GM20000 (cell line): ENCODE results near the gene HYAL2.
A peak's percentile ranks its signal among the peaks of the same experiment; 100 is the strongest.

Experiments used
- DNase-seq: peaks from one replicate; pipeline ENCODE4 v3.0.0; 2012; ENCODE audit warnings: low spot score
- CTCF ChIP-seq: IDR thresholded peaks from 2 replicates; pipeline ENCODE4 v1.5.1; 2012; ENCODE audit warnings: mild to moderate bottlenecking, control low read depth; ENCODE audit errors: extremely low read depth, missing control alignments

HYAL2 gene

GRCh38 chr3:50322386-50323091, at the start of gene HYAL2:
Gene HYAL2 (minus strand): TSS chr3:50322745. CDS start chr3:50320489, 2,256 bp downstream.
- no peak for TF ChIP-seq CTCF
- DNase-seq = no peak

GRCh38 chr3:50371133-50371685, 48.7 kb upstream of the HYAL2 start:
- no peak for DNase-seq
- TF ChIP-seq CTCF = no peak

GRCh38 chr3:50370594-50370993, 48.0 kb upstream of the HYAL2 start:
- no peak for TF ChIP-seq CTCF
- no peak for DNase-seq

- no peak for DNase-seq
- TF ChIP-seq CTCF = no peak
Observed at GRCh38 chr3:50369012-50369670, 46.6 kb upstream of the HYAL2 start.

GRCh38 chr3:50365842-50366220, 43.3 kb upstream of the HYAL2 start:
- no peak for TF ChIP-seq CTCF
- DNase-seq = no peak

- DNase-seq = peak; percentile 97
- TF ChIP-seq CTCF = no peak
Observed at GRCh38 chr3:50365080-50365841, 42.7 kb upstream of the HYAL2 start.

- TF ChIP-seq CTCF = no peak
- no peak for DNase-seq
Observed at GRCh38 chr3:50364573-50365079, 42.1 kb upstream of the HYAL2 start.
